GM12878 (cell line): ENCODE data around the gene MRC2. TPM values are rescaled to one million over a fixed set of nuclear protein-coding genes. Genes with fewer than 3 reads are reported as not detected.

Source experiments
- ATAC-seq: fragments of 200-7000 bp; cut with Tn5 transposase; 3 replicates; pipeline ENCODE4 v1.9.1; 2020; ENCODE audit warnings: mild to moderate bottlenecking, moderate library complexity
- BruUV-seq: library from RNA; stranded (reverse); fragments of 400-500 nt; replicated peaks from 2 replicates; lab custom pipeline; 2021; lab: Mats Ljungman, UMichigan
- CTCF ChIA-PET: fragments of 300-600 bp; sonication (Branson Sonifier 250); formaldehyde crosslinking; extraction: SDS; loops from one replicate; lab custom pipeline; 2021; ENCODE audit warnings: inconsistent platforms; lab: Yijun Ruan, JAX
- POLR2A ChIA-PET: fragments of 350-600 bp; formaldehyde crosslinking; extraction: SDS; loops from one replicate; lab custom pipeline; 2021; ENCODE audit warnings: inconsistent platforms; lab: Charles Lee
- RAD21 ChIA-PET: fragments of 300-600 bp; sonication (Branson Sonifier 250); formaldehyde crosslinking; loops from one replicate; lab custom pipeline; 2023; ENCODE audit warnings: antibody characterized with exemption; ENCODE audit not compliant: unreplicated experiment; lab: Charles Lee
- SMC1A ChIA-PET: fragments of 300-600 bp; sonication (Branson Sonifier 250); formaldehyde crosslinking; loops from one replicate; lab custom pipeline; 2023; ENCODE audit not compliant: unreplicated experiment, uncharacterized antibody; lab: Charles Lee
- DNase-seq: peaks from one replicate; pipeline ENCODE4 v3.0.0-alpha.2; 2011; ENCODE audit warnings: low read depth, low spot score
- FAIRE-seq: peaks from 3 replicates; lab custom pipeline; 2011; peaks lifted over from hg19 to GRCh38; lab: Jason Lieb, UNC
- H2AFZ ChIP-seq: 2 replicates; pipeline ENCODE4 v1.6.0; 2011; ENCODE audit warnings: low read depth, low read length, control low read depth; ENCODE audit not compliant: control insufficient read depth
- H3K27ac ChIP-seq: 2 replicates; pipeline ENCODE4 v1.5.1; 2011; ENCODE audit warnings: control low read depth; ENCODE audit not compliant: control insufficient read depth, insufficient read depth
- H3K27me3 ChIP-seq, 2 experiments: replicated peaks in 1 of 2; 2 replicates each; pipeline versions ENCODE4 v1.6.0 to v1.6.1; 2011; ENCODE audit warnings: low read length in 1 of 2; ENCODE audit not compliant: control insufficient read depth in 2 of 2, insufficient read depth in 2 of 2
- H3K36me3 ChIP-seq, 2 experiments: 2 replicates each; pipeline ENCODE4 v1.5.1; 2011; ENCODE audit warnings: low read length in 1 of 2; ENCODE audit not compliant: control insufficient read depth in 2 of 2, insufficient read depth in 2 of 2
- H3K4me1 ChIP-seq: 2 replicates; pipeline ENCODE4 v1.6.1; 2011; ENCODE audit warnings: mild to moderate bottlenecking, low read length, moderate library complexity, mixed read lengths; ENCODE audit not compliant: control insufficient read depth, insufficient read depth
- H3K4me2 ChIP-seq: 2 replicates; pipeline ENCODE4 v1.6.0; 2011; ENCODE audit warnings: control low read depth; ENCODE audit not compliant: control insufficient read depth, insufficient read depth
- H3K4me3 ChIP-seq: fragments of 200-600 bp; sonication (generic); 2 replicates; pipeline ENCODE4 v1.5.1; 2016
- H3K79me2 ChIP-seq: 2 replicates; pipeline ENCODE4 v1.6.0; 2011; ENCODE audit warnings: low read length; ENCODE audit not compliant: control insufficient read depth, insufficient read depth
- H3K9ac ChIP-seq: 2 replicates; pipeline ENCODE4 v1.8.0; 2011; ENCODE audit warnings: low read length, control low read depth, mixed read lengths; ENCODE audit not compliant: control insufficient read depth, insufficient read depth
- H3K9me3 ChIP-seq: replicated peaks from 3 replicates; pipeline ENCODE4 v1.5.1; 2011; ENCODE audit warnings: mild to moderate bottlenecking, low read length; ENCODE audit not compliant: control insufficient read depth, insufficient read depth
- H4K20me1 ChIP-seq: 2 replicates; pipeline ENCODE4 v1.6.0; 2011; ENCODE audit not compliant: control insufficient read depth, insufficient read depth
- BCL11A ChIP-seq: IDR thresholded peaks from 2 replicates; pipeline ENCODE4 v1.6.1; 2011; ENCODE audit warnings: low read depth, low read length
- BCL3 ChIP-seq: IDR thresholded peaks from 2 replicates; pipeline ENCODE4 v1.6.1; 2011; ENCODE audit warnings: borderline replicate concordance, low read depth, mild to moderate bottlenecking, moderate library complexity, low read length; ENCODE audit not compliant: insufficient read depth, poor library complexity, severe bottlenecking
- DPF2 ChIP-seq: fragments of 450-650 bp; IDR thresholded peaks from 2 replicates; pipeline ENCODE4 v1.6.1; 2017; ENCODE audit warnings: mild to moderate bottlenecking
- PAX8 ChIP-seq: fragments of 450-650 bp; IDR thresholded peaks from 2 replicates; pipeline ENCODE4 v1.6.1; 2017; ENCODE audit warnings: mild to moderate bottlenecking, moderate library complexity
- SUZ12 ChIP-seq: fragments of 200-600 bp; sonication (generic); IDR thresholded peaks from one replicate; pipeline ENCODE4 v1.6.1; 2018; ENCODE audit warnings: antibody characterized with exemption, mild to moderate bottlenecking; ENCODE audit not compliant: unreplicated experiment
- ZNF622 ChIP-seq: fragments of 450-650 bp; IDR thresholded peaks from 2 replicates; pipeline ENCODE4 v1.6.1; 2017; ENCODE audit warnings: mild to moderate bottlenecking, inconsistent platforms
- WGBS: methylation state at CpG from one replicate; pipeline ENCODE4 v1.1.6; 2016; ENCODE audit warnings: low lambda C conversion rate; ENCODE audit not compliant: insufficient replicate concordance, insufficient coverage; ENCODE audit errors: missing lambda C conversion rate; 5-methylcytosine and 5-hydroxymethylcytosine counted together
- in situ Hi-C: fragments of 300-500 bp; cut with MboI; formaldehyde crosslinking; loops from 9 replicates; pipeline ENCODE4 v1.14.3; 2018; ENCODE audit warnings: mixed read lengths
- intact Hi-C: fragments of 100-400 bp; cut with micrococcal nuclease; formaldehyde crosslinking; loops from one replicate; pipeline ENCODE4 v1.14.2; 2022; ENCODE audit not compliant: unreplicated experiment
- polyA plus RNA-seq, 11 experiments: library from polyadenylated mRNA; depleted of rRNA in 4 of 11; unstranded in 6 of 11; stranded (reverse) in 5 of 11; fragments of >200 nt; fragmentation: Nextera tagmentation in 4 of 11; fragmentation: Illumina TruSeq in 1 of 11; extraction: Ambion mirVana in 4 of 11; extraction: Trizol in 1 of 11; gene quantifications; 1 replicate in 1 of 11; 2 replicates in 10 of 11; pipeline versions ENCODE4 v1.2.1 to v1.2.3, GENCODE V29; 2011 to 2016; ENCODE audit warnings: inconsistent platforms in 2 of 11, missing spikeins in 2 of 11, low read depth in 1 of 11
- total RNA-seq, 4 experiments: library from RNA; depleted of rRNA in 3 of 4; stranded (reverse); fragments of >200 nt in 3 of 4; fragmentation: Illumina TruSeq in 1 of 4; extraction: Trizol in 1 of 4; gene quantifications; 2 replicates each; pipeline versions ENCODE4 v1.2.1 to v1.2.3, GENCODE V29; 2013 to 2021

The MRC2 gene
- total and polyA plus RNA-seq, 10 of the 15 experiments (the other 5 are each of a cell fraction or from before 2014, with no cell fraction given) = 0.04 to 0.96 (median 0.30) TPM; not detected in 1

DNA sequence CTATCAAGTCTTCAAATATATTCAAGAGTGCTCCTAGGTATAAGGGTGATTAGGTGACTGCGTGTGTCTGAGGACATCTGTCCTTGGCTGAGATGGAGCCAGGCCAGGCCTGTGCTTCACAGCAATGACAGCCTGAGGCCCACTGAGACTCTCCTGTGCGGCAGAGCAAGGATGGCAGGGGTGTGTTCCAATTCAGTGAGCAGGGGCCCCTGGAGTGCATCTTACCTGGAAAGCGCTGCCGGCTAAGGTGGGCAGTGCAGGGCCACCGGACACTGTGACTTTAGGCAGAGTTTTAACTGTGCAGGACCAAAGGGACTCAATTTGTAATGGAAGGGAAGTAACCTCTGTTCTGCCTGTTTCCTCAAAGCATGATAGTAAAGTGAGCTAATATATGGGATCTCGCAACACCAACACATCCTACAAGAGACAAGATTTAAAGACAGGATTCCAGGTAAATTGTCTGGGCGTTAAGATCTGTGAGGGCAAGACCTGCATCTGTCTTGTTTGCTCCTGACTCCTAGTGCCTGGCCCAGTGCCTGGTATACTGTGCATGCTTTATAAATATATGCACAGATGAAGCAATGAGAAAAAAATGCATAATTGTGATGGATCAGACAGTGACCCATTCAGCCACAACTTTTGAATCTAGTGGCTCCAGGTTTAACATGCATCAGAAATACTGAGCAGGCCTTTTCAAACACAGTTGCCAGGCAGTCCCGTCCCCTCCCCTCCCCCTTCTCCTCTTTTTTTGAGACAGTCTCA, 86.7 kb downstream of the MRC2 start:
- no peak overlapping the region for H3K9ac ChIP-seq
- H3K27ac ChIP-seq = no peak overlapping the region
- H3K4me2 ChIP-seq = no peak overlapping the region
- H2AFZ ChIP-seq = no peak overlapping the region
- no peaks in the 10 kb centered on the region for H3K36me3 ChIP-seq
- DNase-seq (no peak), FAIRE-seq (no peak), ATAC-seq (no peak)
- ChIA-PET POLR2A (no interaction called here), CTCF (no interaction called here), SMC1A (no interaction called here), RAD21 (no interaction called here)
- no peak for TF ChIP-seq BCL11A
- no peak for TF ChIP-seq BCL3
- TF ChIP-seq DPF2 = no peak
- no peak for TF ChIP-seq SUZ12
- no peak for TF ChIP-seq ZNF622
- no peak for TF ChIP-seq PAX8
- H3K4me1 ChIP-seq = no peaks in the 10 kb centered on the region
- no peaks in the 10 kb centered on the region; the same call in 2 of the 3 replicates for H3K9me3 ChIP-seq
- intact Hi-C loops (no loop called here), in situ Hi-C loops (loop anchor here (5.0 kb wide), 1 partner anchor 258 kb away; no protein-coding TSS in a partner anchor)
- H3K4me3 ChIP-seq = no peak overlapping the region
- no TSS peak for BruUV-seq
- 71% methylated on average over 8 of the region's 8 CpGs for WGBS
- H4K20me1 ChIP-seq = no peaks in the 10 kb centered on the region
- H3K27me3 ChIP-seq = no peaks in the 10 kb centered on the region
- no peaks in the 10 kb centered on the region for H3K79me2 ChIP-seq
